ENCODE results near the gene BBS9.
"Not testable (repeated sequence)": the region's sequence is repeated elsewhere in the genome, so short reads cannot be mapped to it uniquely, and the experiment has no call there.

Gene BBS9

GRCh38 chr7:33195264-33195663 lies 65.9 kb downstream of the BBS9 start:
- no peak for DNase-seq (ENCODE audit: low spot score)

- DNase-seq (ENCODE audit: low spot score) = no peak
These were observed 66.9 kb downstream of the BBS9 start for GRCh38 chr7:33196221-33196620.

- no peak for DNase-seq (ENCODE audit: low spot score)
These were observed 70.9 kb downstream of the BBS9 start for GRCh38 chr7:33200282-33200681.

GRCh38 chr7:33201821-33202220 lies 72.5 kb downstream of the BBS9 start:
- no peak for DNase-seq (ENCODE audit: low spot score)

DNA sequence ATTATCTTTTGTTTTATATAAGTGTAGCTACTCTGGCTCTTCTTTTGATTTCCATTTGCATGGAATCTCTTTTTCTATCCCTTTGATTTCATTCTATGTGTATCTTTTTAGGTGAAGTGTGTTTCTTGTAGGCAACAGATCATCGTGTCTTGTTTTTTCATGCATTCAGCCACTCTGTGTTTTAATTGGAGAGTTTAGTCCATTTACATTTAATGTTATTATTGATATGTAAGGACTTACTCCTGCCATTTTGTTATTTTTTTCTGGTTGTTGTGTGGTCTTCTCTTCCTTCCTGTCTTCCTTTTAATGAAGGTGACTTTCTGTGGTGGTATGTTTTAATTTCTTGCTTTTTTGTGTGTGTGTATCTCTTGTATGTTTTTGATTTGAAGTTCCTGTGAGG lies 81.6 kb downstream of the BBS9 start:
- DNase-seq (ENCODE audit: low spot score) = no peak

DNA sequence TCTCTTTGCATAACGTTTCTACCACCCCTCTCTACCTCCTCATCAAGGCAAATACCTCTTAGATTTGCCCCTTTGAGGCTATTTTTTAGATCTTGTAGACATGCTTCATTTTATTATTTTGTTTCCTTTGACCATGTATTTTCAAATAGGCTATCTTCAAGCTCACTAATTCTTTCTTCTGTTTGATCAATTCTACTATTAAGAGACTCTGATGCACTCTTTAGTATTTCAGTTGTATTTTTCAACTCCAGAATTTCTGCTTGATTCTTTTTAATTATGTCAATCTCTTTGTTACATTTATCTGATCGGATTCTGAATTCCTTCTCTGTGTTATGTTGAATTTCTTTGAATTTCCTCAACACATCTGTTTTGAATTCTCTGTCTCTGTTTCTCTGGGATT lies 82.8 kb downstream of the BBS9 start:
- DNase-seq (ENCODE audit: low spot score) = no peak

- no peak for DNase-seq (ENCODE audit: low spot score)
These were observed 86.6 kb downstream of the BBS9 start for GRCh38 chr7:33215992-33216391.

DNA sequence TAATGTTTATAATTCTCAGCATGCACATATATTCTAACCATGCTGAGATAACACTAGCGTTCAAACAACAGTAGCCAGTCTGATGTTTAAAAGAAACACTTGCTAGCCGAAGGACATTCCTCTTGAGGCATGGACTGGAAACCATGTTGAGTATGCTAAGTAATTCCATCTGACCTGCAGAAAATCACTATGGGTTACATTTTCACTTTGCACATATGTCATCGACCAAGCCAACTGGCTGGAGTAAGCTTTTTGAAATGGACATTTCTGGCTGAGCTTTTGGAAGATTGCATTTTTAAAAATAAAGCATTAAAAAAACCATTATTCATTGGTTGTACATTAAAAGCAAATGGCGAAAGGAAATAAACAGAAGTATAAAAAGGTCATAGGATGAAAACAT lies 88.2 kb downstream of the BBS9 start:
- no peak for DNase-seq (ENCODE audit: low spot score)

GRCh38 chr7:33218841-33219535 lies 89.6 kb downstream of the BBS9 start:
- not testable (repeated sequence) for DNase-seq (ENCODE audit: low spot score)

- no peak for DNase-seq (ENCODE audit: low spot score)
These were observed 90.9 kb downstream of the BBS9 start for GRCh38 chr7:33220231-33220630.

DNA sequence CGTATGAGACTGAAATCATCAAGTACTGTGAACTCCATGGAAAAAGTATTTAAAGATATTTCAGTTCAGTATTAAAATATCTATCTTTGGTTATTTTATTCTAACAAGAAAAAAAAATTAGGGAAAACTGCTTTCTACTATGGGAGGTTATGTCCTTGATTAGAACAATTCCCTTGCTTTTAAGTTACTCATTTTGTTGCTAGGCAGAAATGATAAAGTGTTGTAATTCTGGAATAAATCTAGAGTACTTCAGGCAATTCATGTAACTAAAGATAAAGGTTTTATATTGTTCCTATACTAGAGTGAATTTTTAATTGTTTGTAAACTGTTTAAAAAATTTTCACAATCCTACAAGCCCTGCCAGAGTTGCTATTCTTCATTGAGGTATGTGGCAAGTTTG lies 92.0 kb downstream of the BBS9 start:
- no peak for DNase-seq (ENCODE audit: low spot score)

GRCh38 chr7:33232632-33233145 lies 103.3 kb downstream of the BBS9 start:
- no peak for DNase-seq (ENCODE audit: low spot score)

GRCh38 chr7:33233659-33234058 lies 104.3 kb downstream of the BBS9 start:
- no peak for DNase-seq (ENCODE audit: low spot score)

GRCh38 chr7:33237036-33237435 lies 107.7 kb downstream of the BBS9 start:
- DNase-seq (ENCODE audit: low spot score) = peak; percentile 24

- DNase-seq (ENCODE audit: low spot score) = peak; percentile 77
These were observed 114.0 kb downstream of the BBS9 start for GRCh38 chr7:33243319-33243881.

GRCh38 chr7:33248671-33249070 lies 119.3 kb downstream of the BBS9 start:
- no peak for DNase-seq (ENCODE audit: low spot score)

DNA sequence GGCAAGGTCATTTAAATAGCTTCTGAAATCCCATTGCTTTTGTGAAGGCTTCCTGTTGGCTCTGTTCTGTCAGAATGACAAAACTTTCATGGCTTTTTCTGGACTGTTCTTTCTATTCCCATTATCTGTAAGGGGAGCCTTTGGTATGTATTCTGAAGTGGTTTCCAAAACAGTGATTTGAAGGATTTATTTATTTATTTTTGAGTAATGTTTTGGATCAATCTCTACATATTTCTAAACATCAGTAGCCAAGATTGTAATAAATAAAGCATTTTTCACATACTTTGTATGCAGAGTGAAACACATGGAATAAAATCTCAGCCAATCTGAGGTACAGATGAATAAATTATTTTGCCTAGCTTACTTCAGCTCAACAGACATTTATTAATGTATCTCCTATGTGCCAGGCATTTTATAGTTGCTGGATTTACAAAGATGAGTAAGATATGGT lies 121.1 kb downstream of the BBS9 start:
- DNase-seq (ENCODE audit: low spot score) = no peak

- DNase-seq (ENCODE audit: low spot score) = no peak
These were observed 121.9 kb downstream of the BBS9 start for GRCh38 chr7:33251301-33251700.

GRCh38 chr7:33258491-33258951 lies 129.2 kb downstream of the BBS9 start:
- DNase-seq (ENCODE audit: low spot score) = no peak

DNA sequence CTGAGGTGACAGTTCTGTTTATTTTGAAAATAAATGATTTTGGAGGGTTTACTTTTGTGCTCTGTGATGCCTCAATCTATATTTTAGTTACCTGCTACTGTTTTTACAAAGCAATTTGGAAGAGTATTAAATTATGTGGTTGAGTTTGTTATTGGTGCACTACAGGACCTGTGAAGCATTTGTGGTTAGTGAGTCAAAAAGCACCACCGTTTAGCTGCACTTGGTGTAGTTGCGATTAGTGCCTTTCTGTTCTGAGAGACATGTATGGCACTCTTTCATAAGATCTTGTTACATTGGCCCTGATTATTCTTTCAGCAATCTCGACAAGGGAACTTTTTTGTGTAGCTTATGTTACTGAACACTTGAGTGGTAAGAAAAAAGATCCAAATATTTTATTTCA lies 132.2 kb downstream of the BBS9 start:
- DNase-seq (ENCODE audit: low spot score) = no peak

DNA sequence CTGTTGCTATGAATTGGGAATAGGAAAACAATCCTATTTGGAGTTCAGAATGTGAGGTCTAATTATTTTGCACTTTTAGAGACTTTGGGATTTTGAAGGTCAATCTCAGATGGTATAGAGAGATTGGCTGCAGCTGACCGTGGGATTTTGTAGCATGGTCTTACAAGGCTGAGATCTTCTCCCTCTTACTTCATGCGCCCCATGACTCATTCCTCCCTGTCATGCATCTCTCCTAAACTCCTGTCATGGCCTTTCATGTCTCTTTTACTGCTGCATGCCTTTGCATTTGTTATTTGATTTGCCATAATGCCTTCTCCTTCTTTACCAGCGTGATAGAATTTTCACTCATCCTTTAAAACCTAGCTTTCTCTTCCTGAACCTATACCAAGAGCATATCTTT lies 133.1 kb downstream of the BBS9 start:
- no peak for DNase-seq (ENCODE audit: low spot score)

DNA sequence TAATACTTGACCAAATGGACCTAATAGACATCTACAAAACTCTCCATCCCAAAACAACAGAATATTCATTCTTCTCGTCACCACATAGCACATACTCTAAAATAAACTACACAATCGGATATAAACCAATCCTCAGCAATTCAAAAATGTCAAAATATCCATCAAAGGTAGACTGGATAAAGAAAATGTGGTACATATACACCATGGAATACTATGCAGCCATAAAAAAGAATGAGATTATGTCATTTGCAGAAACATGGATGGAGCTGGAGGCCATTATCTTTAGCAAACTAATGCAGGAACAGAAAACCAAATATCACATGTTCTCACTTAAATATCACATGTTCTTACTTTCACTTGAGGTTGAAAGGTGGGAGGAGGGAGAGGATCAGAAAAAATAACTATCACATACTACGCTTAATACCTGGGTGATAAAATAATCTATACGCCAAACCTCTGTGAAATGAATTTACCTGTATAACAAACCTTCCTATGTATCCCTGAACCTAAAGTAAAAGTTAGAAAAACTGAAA lies 142.5 kb downstream of the BBS9 start:
- DNase-seq (ENCODE audit: low spot score) = not testable (repeated sequence)

DNA sequence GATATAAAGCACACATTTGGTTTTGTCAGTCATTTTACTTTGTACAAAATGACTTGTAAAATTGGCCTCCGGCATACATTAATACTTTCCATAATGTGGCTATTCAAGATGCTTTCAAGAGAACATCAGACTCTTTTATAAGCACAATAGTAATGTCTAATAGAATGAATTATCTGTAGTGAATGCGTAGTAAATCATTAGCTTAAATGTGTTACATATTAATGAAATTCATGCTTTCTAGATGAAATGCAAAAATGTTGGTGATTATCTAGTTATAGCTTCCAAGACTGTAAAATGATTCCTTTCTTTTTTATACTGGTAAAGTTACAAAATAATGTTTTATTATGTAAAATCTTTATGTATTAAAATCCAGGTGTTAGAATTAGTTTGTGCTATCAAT lies 144.0 kb downstream of the BBS9 start:
- no peak for DNase-seq (ENCODE audit: low spot score)

GRCh38 chr7:33276325-33276724 lies 147.0 kb downstream of the BBS9 start:
- no peak for DNase-seq (ENCODE audit: low spot score)

All from COLO829 (cell line).